Muscle of arm (tissue), 12 donors: ENCODE data around the gene GEMIN8. TPM values are rescaled to one million over a fixed set of nuclear protein-coding genes. Genes with fewer than 3 reads are reported as not detected.

Experiments
- DNase-seq: peaks from one replicate; pipeline ENCODE4 v3.0.0-alpha.2; 2013
- polyA plus RNA-seq, 12 donors: library from polyadenylated mRNA; unstranded; fragments of 120-200 nt; gene quantifications; one replicate each; pipeline ENCODE4 v1.2.1, GENCODE V29; 2013; ENCODE audit not compliant: insufficient read length in 12 of 12

Gene GEMIN8
- polyA plus RNA-seq, 12 donors, result 11.7 to 17.4 (median 14.9) TPM; not detected in 2

DNA sequence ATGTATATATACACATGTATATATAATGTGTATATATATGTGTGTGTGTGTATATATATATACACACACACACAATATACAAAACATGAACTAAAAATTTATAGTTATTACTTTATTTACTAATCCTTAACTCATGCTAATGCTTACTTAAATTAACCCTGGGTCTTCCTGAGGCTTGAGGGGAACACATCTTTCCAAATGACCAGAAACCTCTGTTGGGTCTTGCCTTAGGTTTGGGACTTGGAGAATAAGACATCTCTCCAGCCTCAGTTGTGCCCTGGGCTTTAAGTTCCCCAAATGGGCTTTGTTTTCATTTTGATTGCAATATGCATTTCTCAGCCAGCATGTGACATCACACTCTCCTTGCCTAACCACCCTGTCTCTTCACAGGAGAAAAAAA is 7.7 kb downstream of the GEMIN8 start:
- no peak for DNase-seq

GRCh38 chrX:14017399-14017798 is 12.3 kb downstream of the GEMIN8 start:
- DNase-seq, result no peak

DNA sequence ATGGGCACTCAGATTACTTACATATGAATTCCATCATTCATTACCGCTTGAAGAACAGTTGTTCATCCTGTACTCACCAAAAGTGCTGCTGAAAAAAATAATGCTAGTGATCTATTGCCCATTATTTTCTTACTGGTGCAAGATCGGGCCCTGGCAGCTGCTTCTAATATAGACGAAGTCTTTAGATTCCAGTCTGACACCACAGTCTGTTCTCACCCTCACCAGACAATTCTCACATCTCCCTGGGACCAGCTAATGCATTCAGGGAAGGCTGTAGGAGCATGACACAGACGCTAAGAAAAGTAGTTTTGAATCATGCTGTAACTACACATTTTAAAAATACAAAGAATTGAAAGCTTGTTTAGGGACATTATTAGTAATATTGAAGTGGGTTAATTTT is 13.8 kb downstream of the GEMIN8 start:
- no peak for DNase-seq

DNA sequence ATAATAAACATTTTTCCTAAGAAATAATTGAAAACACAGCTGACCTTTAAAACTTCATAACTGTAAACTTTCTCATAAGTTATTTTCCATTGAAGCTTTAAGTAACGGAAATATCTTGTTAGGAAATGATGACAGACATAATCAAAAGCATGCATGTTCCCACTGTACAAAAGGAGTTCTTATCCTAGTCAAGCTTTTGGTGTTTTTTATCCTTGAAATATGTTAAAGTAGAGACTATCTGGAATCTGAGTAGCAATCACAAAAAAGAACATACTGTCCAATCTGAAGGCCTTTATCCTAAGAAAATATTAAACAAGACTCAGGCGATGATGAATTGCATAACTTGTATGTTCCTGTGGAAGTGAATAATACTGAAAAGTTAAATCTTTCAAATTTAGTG is 14.4 kb downstream of the GEMIN8 start:
- DNase-seq, result no peak

- no peak for DNase-seq
Measured at GRCh38 chrX:14014526-14014925, 15.2 kb downstream of the GEMIN8 start.

DNA sequence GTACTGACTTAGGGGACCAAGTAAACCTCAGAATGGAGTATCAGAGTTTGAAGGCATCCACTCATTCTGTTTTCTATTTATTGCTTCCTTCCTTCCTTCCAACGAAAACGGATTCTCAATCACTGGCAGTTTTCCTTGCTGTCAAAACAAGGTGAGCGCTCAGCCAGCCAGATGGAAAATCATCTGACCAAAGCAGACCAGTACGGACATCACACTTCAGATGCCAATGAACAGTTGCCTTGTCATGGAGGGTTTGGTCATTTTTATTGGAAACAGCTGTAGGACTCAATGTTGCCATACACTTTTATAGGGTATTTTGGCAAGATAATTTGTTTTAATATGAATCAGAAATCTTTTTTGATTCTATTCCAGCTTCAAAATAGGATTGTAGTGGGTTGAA is 16.6 kb downstream of the GEMIN8 start:
- DNase-seq, result no peak

- DNase-seq, result no peak
Measured at GRCh38 chrX:14010566-14010965, 19.1 kb downstream of the GEMIN8 start.

DNA sequence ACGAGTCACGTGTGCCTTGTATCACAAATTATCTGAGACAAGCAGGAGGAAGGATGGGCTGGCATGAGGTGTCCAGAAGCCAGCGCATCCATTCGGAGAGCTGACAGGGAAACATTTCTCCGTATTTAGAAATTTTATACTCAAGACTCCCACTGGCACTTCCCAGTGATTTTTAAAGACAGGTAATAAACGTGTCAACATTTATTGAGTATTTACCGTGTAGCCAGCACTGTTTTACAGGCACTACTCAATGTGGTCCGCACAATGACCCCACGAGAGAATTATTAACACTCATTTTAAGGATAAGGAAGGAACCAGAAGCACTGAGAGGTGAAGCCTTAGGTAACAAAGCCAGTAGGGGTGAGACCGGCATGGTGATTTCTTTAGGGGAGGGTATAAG is 23.2 kb downstream of the GEMIN8 start:
- no peak for DNase-seq

DNA sequence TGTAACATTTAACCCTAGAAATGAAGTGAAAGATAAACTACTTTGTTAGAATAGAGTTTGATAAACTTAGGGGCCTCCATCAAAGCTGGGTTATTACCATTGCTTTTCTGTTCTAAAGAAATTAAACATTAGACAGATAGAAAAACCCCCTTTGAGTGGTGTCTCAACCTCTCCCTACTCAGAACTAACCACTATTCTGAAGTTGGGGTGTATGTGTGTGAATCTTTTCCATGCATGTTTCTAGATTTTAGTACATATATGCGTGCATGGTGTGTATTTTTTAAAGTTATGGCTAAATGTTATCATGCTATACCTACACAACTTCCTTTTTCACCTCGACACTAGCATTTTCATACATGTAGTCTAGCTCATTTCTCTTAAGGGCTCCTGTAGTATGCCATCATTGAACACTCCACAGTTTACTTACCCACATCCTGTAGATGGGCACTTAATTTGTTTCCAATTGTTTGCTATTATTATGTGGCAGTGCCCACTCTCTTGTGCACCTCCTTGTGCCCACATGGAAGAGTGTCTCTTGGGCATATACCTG is 25.7 kb downstream of the GEMIN8 start:
- no peak for DNase-seq

DNA sequence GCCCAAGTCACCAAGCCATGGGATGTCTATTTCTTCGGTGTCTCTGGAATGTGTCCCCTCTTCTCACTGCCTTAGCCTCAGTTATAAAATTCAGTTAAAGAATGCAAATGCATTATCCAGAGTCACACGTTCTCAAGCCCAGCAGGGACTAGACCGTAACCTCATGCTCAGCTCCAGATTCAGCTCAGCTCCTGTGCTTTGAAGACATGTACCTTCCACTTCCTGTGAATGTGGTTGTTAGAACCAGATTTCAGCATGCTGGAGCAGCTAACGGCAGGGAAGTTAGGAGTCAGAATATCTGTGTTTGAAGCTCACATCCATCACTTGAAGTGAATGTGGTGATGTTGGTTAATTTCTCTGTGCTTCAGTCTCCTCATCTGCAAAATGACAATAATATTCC is 26.7 kb downstream of the GEMIN8 start:
- DNase-seq, result no peak

GRCh38 chrX:13996650-13997049 is 33.0 kb downstream of the GEMIN8 start:
- no peak for DNase-seq

DNA sequence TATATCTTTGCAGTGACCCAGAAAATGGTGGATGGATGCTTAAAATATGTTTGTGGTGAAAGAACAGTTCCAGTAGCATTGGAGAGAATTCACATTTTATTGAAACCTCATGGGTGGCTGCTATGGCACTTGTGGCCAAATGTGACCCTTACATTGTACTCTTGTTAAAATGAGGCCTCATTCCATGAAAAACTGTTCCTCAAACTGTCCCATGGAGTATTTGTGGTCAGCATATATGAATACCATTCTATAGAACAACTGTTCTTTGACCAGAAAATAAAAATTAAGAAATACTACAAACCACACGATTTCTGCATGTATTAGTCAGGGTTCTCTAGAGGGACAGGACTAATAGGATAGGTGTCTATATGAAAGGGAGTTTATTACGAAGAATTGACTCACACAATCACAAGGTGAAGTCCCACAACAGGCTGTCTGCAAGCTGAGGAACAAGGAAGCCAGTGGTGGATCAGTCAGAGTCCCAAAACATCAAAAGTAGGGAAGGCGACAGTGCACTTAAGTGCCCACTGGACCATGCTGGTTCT is 35.1 kb downstream of the GEMIN8 start:
- DNase-seq, result no peak

- no peak for DNase-seq
Measured at GRCh38 chrX:13994104-13994503, 35.6 kb downstream of the GEMIN8 start.

DNA sequence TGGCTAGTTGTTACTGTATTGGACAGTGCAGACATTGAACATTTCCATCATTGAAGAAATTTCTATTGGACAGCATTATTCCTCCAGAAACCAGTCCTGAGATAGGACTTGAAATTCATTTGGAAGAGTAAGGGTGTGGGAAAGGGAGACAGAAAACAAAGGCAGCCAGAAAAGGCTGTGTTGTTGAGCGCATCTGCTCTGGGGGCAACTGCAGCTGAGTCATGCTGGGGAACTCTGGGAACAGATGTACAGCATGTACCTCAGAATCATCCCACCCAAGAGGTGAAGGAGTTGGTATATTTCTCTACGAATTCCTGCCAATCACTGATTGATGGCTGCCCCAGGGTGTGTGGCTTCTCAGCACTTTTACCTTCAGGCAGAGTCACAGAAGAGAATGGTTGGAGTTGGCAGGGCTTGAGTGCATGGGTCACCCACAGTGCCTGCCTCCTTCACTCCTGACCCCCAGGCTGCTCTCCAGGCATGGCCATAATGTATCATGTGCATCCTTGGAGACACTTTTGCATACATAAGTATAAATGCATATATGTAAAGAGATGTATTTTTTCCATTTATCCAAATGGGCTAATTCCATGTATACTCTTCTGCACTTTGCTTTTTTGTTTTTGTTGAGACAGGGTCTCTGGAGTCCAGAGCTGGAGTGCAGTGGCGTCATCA is 39.4 kb downstream of the GEMIN8 start:
- no peak for DNase-seq

DNA sequence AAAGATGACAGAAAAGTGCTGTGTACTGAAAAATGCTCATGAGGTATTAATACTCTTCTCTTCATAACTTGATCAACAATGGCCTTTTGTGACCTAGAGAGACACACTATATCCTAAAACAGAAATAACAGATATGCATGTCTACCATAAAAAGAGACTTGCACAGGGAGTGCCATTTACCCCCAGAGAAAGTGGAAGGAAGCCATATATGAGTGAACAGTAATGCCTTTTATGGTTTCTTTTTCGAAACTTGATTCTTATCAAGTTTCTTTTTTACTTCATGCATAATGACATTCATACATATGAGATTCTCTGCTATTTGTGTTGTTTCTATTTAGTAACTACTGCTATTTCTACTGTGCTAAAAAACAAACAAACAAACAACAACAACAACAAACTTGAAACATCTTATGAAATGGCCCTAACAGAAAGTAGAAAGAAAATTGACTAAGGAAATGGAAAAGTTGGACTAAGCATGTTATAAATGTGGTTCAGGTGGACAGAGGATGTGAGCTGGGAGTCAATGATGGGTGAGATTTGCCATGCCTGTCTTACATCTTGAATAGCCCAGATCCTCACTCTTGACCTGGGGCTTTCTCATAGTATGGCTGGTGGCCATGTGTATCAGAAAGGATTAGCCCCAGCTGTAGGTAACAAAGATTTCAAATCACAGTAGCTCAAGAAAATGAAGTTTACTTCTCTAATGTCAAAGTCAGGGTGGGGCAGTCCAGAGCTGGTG is 43.8 kb downstream of the GEMIN8 start:
- no peak for DNase-seq

DNA sequence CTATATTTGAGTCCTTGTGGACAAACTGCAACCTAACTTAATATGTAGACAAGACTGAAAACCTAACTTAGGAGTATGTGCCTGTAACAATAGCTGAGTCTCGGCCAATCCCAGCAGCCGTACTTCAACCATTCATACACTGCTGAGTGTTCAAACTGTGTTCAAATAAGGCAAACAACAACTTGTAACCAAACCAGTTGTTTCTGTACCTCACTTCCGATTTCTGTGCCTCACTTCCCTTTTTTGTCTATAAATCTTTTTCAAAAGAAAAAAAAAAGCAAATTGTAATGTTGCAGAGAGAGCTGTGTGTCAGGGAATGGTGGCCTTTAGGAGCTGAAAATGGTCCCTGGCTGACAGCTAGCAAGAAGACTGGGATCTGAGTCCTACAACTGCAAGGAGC is 46.0 kb downstream of the GEMIN8 start:
- DNase-seq, result no peak

DNA sequence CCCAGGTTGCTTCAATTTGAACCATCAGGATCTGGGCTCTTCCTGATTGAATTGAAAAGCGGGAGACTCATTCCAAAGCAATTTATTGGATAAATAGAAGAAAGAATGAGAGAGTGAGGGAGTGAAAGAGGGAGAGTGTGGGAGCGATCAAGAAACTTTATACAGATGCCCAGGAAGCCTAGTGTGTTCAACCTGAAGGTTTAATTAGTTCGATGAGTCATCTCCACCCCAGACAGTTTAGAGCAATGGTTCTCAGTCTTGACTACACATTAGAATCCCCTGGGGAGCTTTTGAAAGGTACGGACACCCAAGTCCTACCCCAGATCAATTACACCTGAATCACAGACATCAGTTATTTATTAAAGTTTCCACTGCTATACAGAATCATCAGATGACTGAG is 61.5 kb downstream of the GEMIN8 start:
- no peak for DNase-seq

GRCh38 chrX:13967636-13968035 is 62.1 kb downstream of the GEMIN8 start:
- no peak for DNase-seq

DNA sequence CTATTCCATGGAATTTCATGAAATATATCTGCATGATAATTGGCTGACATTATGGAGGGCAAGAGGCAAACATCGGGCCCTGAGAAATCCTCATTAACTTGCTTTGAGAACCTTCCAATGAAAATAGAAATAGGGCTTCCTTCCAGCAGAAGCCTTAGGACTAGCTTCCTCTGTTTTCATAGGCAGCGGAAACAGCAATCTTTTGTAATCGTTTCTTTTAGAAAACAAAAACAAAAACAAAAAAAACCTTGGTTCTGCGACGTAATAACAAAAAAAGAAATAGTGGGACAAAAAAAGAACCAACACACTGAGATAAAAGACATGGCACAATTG is 62.9 kb downstream of the GEMIN8 start:
- DNase-seq, result no peak

DNA sequence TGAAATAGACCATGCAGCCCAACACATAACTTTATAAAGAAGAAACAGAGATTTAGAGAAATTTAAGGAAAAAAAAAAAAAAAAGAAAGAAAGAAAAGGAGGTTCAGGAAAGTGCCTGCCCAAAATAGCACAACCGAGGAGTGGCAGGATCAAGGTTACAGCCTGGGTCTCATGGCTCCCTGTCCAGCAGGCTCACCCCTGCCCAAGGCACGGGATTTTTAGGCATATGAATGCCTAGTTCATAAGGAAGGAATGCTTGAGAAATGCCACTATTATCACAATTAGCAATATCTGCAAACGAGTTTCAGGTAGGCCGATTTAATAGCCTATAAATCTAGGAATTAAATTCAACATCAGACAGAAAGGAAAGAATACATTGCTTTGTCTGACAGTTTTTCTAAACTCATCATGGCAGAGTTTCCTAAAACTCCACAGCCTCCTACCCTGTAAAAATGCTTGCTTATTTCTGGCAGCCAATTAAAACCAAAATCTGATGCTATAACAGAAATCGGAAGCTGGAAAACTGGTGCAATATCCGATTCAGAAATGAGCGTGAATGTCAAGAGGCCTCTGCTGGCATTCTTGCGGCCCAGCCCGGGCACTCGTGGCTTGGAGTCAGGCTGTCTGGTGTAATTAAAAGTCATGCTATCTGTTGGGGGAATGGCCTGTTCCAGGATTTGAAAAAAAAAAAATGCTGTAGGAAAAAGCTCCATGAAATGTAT is 63.5 kb downstream of the GEMIN8 start:
- no peak for DNase-seq

DNA sequence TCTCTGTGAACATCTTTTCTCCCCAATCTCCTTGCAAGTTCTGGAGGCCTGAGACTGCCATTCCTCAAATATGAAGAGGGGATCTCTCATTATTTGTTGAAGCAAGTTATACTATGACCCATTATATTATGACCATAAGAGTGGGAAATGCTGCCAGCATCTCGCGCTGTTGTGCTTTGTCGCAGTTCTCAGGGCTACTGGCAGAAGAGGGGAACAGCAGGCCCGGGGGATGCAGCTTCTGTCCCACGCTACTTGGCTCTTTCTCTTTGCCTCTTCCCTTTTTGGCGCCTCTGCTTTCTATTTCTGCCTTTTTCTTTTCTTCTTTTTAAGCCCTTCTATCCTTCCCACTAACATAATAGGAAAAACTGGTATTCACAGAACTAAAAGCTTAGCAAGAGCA is 64.2 kb downstream of the GEMIN8 start:
- no peak for DNase-seq

DNA sequence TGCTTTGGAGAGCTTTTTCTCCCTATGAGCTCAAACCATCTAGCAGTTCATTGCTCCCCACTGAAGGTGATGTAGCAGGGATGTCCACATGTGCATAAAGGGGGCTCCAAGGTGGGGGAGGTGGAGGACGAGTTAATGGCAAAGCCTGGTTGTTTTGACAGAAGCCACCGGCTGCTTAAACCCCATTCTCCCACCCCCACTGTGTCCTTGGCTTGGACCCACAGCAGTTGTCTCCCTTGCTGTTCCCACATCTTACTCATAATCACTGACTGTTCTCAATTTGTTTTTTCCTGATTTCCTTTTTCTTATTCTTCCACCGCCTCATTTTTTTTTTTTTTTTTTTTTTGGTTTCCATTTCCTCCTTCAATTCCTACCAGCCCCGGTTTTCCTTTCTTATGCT is 72.7 kb downstream of the GEMIN8 start:
- DNase-seq, result no peak
